NOMO-1 treated with DMSO at 0.1 percent for 48 hours (cell line): ENCODE data around the gene FBXL17.
"Not testable (repeated sequence)": the region's sequence is repeated elsewhere in the genome, so short reads cannot be mapped to it uniquely, and the experiment has no call there.

Source experiments
- DNase-seq: peaks from one replicate; lab custom pipeline; 2025; ENCODE audit not compliant: unreplicated experiment; lab: John Stamatoyannopoulos, UW

FBXL17 gene

GRCh38 chr5:108381954-108382783, at the start of gene FBXL17:
FBXL17 (minus strand) TSS chr5:108382098.
- peak; percentile 93 for DNase-seq

DNA sequence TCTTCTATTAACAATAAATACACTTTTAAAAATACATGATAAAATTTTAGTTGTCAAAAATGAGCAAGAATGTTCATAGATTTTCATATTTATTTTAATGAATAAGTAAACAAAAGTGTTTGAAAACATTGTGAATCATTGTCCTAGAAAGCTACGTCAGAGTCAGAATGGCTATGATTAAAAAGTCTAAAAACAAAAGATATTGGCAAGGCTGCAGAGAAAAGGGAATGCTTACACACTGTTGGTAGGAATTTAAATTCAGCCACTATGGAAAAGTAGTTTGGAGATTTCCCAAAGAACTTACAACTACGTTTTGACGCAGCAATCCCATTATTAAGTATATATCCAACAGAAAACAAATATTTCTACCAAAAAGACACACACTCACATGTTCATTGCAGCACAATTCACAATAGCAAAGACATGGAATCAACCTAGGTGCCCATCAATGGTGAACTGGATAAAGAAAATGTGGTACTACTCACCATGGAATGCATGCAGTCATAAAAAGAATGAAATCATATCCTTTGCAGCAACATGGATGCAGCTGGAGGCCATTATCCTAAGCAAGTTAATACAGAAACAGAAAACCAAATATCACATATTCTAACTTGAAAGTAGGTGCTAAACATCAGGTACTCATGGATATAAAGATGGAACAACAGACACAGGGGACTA, 49.2 kb upstream of the FBXL17 start:
- DNase-seq: no peak

DNA sequence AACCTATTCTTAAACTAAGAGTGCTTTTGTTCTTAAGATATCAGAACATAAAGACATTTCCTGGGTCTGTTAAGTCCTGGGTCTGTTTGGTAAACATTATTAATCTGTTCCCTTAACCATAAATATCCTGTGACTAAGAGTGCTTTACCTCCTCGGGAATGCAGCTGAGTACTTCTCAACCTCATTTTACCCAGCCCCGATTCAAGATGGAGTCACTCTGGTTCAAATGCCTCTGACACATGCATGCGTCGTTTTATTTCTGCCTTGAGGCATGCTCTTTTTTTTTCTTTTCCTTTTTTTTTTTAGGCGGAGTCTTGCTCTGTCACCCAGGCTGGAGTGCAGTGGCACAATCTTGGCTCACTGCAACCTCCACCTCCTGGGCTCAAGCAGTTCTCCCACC, 39.8 kb upstream of the FBXL17 start:
- DNase-seq: no peak

DNA sequence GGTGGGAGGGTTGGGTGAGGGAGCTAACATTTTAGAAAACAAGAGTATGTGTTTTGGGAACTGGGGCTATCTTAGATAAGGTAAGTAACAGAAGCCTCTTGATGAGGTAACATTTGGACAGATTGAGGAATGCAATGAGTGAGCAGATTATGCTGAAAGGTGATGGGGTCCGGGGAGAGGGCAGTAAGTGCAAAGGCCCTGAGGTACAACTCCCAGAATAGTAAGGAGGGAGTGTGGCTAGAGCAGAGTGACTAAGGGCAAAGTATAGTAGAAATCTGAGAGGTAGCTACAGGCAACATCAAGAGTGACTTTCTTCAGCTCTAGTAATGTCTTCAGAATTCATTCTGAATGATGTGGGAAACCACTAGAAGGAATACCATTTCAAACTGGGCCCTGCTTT, 38.9 kb upstream of the FBXL17 start:
- DNase-seq: no peak

- DNase-seq: no peak
Observed at GRCh38 chr5:108420158-108420557, 38.3 kb upstream of the FBXL17 start.

DNA sequence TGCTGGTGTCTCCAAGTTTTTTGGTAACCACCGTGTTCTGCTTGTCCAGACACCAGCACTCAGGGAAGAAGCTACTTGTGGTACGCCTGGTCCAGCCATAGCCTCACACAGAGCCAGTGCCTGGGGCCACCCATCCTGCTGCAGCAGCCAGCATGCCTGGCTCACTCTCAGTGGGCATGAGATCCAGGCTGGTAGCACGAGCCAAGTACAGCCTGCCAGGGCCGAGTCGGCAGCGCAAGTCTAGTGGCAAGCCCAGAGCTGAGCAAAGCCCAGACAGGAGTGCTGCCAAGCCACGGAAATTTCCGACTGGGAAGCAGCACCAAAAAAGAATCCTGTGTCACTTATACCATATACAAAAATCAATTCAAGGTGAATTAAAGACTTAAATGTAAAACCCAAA, 36.3 kb upstream of the FBXL17 start:
- no peak for DNase-seq

GRCh38 chr5:108417166-108417670, 35.3 kb upstream of the FBXL17 start:
- no peak for DNase-seq

DNA sequence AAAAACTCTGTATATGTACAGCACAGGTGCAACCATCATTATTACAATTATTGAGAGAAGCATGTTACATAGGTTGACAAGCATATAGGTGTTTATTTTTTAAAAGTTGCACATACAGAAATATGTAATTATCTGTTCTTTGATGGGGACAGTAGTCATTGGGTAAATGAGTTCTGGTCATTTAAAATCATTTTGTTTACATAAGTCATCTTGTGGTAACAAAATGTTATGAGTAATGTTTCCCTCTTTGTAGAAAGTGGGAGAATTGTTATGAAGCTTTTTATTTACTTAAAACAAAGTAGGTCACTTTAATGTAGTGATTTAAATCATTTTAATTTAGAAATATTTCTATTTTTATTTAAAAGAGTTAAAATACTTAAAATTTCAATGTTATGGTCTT, 33.8 kb upstream of the FBXL17 start:
- DNase-seq: no peak

DNA sequence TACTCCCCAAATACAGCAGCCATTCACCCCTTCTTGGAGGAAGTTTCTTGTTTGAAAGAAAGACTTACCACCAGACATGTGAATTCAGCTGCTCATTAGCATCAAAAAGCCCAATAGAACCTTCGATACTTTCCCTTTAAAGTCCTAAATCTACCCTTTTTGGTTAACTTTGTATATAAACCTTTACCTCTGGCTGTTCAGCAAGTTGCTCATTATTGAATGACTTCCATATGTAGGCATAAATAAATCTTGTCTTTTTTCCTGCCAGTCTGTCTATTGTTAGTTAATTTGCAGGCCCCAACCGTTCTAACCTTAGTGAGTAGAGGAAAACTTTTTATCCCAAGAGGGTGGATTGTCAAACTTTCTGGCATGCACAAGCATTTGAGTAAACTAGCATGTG, 27.9 kb upstream of the FBXL17 start:
- no peak for DNase-seq

DNA sequence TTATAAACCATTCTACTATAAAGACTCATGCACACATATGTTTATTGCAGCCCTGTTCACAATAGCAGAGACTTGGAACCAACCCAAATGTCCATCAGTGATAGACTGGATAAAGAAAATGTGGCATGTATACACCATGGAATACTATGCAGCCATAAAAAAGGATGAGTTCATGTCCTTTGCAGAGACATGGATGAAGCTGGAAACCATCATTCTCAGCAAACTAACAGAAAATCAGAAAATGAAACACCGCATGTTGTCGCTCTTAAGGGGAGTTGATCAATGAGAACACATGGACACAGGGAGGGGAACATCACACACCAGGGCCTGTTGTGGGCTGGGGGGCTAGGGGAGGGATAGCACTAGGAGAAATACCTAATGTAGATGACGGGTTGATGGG, 23.3 kb upstream of the FBXL17 start:
- DNase-seq: not testable (repeated sequence)

GRCh38 chr5:108398964-108399363, 17.1 kb upstream of the FBXL17 start:
- DNase-seq: no peak

- DNase-seq: not testable (repeated sequence)
Observed at GRCh38 chr5:108396837-108397236, 14.9 kb upstream of the FBXL17 start.

- DNase-seq: no peak
Observed at GRCh38 chr5:108387758-108388157, 5.9 kb upstream of the FBXL17 start.

GRCh38 chr5:108386345-108387061, 4.6 kb upstream of the FBXL17 start:
- DNase-seq: no peak

DNA sequence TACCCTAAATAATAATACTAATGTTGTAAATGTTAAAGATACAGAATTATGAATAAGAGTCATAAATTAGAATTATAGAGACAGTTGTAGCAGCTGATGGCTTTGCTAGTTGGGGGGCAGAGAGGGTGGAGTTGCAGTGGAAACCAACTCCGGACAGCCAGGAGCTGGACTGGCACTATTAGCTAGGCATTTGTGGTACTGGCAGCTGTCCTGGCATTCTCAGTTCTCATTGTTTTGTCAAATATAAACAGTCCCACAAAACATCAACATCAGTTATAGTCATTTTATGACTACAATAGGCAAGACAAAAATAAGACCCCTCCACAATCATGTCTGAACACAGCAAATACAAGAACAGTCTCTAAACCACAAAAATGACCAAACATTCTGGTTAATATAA, 2.8 kb upstream of the FBXL17 start:
- DNase-seq: no peak

DNA sequence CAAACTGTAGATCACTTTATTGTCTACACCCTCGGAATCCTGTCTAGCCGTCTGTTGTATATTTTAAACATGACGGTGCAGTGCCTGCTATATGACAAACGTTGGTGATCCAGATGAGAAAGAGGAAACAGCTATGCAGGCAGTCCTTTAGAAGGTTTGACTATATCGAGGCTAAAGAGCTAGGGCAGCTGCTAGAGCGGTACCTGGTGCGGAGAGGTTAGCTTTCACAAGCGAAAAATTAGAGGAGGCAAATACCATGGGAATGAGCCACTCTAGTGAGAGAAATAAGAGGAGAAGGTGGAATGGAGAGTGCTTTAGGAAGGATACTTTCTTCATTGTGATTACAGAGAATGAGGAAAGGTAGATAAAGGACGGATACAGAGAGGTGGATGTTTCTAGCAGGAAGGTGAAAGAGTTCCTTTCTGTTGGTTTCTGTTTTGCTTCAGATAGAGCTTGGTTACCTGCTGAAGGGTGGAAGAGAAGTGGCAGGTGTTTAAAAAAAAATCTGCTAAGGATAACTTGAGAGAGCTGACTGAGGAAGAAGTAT, 959 bp upstream of the FBXL17 start:
- peak; percentile 67 for DNase-seq

- peak; percentile 63 for DNase-seq
Observed at GRCh38 chr5:108381350-108381953, 446 bp downstream of the FBXL17 start.

DNA sequence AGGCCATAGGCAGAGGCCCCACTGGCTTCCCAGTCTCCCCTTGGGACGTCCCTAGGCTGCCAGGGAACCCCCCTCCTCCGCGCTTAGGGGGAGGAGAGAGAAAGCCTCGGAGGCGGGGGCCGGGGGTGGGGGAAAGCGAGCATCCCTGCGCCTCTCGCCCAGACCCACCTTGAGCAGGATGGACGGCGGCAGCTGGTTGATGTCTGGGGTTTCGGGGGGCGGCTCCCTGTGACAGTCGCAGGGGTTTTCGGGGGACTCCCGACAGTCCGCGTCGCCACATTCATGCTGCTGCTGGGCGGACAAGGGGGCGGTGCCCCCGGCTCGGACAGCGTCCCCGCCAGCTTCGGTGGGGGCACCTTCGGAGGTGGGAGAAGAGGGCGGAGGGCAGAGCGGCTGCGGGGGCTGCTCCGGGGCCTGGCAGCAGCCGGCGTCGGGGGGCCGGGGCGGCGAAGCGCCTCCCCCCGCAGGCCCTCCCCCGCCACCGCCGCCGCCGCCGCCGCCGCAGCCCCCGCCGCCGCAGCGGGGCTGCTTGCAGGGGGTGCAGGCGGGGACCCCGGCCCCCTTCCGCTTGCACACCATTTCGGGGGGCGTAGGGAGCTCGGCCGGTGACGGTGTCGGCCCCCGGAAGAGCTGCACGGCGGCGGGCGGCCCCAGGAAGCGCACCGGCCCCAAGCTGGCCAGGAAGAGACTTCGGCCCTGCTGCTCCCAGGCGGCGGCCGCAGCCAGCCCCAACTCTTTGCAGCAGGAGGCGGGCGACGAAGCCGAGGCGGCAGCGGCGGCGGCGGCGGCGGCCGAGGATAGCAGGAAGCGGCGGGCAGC, 1.2 kb downstream of the FBXL17 start:
- no peak for DNase-seq

GRCh38 chr5:108379722-108380530, 2.0 kb downstream of the FBXL17 start:
- no peak for DNase-seq
